Stimulated activated naive CD8-positive, alpha-beta T cell treated with anti-CD3 and anti-CD28 coated beads, Interleukin-15, Interleukin-2, amounts not matched to agents 100 ng/mL and 50 ng/mL, for 24 hours (primary cell): Measurements from ENCODE around the gene CLCN5.

Experiments
- H3K27ac Mint-ChIP-seq: one replicate; pipeline ENCODE4 v1.8.0; 2021; ENCODE audit warnings: mild to moderate bottlenecking, mixed read lengths
- H3K27me3 Mint-ChIP-seq: one replicate; pipeline ENCODE4 v1.8.0; 2021; ENCODE audit warnings: mixed read lengths
- H3K36me3 Mint-ChIP-seq: one replicate; pipeline ENCODE4 v1.8.0; 2021; ENCODE audit warnings: low read depth, mixed read lengths
- H3K4me1 Mint-ChIP-seq: one replicate; pipeline ENCODE4 v1.8.0; 2021; ENCODE audit warnings: low read depth, mixed read lengths
- H3K4me3 Mint-ChIP-seq: one replicate; pipeline ENCODE4 v1.8.0; 2021; ENCODE audit warnings: mild to moderate bottlenecking, mixed read lengths
- H3K9me3 Mint-ChIP-seq: one replicate; pipeline ENCODE4 v1.8.0; 2021; ENCODE audit warnings: mixed read lengths

Gene CLCN5

GRCh38 chrX:49960061-49960460 is 37.7 kb downstream of the CLCN5 start:
- H3K4me1 Mint-ChIP-seq, result peaks cover 3% of the 10 kb centered on the region
- no peak overlapping the region for H3K27ac Mint-ChIP-seq

GRCh38 chrX:49970674-49971073 is 48.3 kb downstream of the CLCN5 start:
- Mint-ChIP-seq H3K4me1 (no peaks in the 10 kb centered on the region), H3K27ac (no peak overlapping the region), H3K9me3 (no peaks in the 10 kb centered on the region), H3K27me3 (no peaks in the 10 kb centered on the region), H3K4me3 (no peak overlapping the region), H3K36me3 (peaks cover 7% of the 10 kb centered on the region)

More at GRCh38 chrX:49960061-49960460, 37.7 kb downstream of the CLCN5 start:
- Mint-ChIP-seq H3K9me3 (no peaks in the 10 kb centered on the region), H3K4me3 (no peak overlapping the region), H3K27me3 (no peaks in the 10 kb centered on the region), H3K36me3 (no peaks in the 10 kb centered on the region)

- Mint-ChIP-seq H3K27me3 (no peaks in the 10 kb centered on the region), H3K36me3 (peaks cover 7% of the 10 kb centered on the region), H3K4me1 (no peaks in the 10 kb centered on the region), H3K9me3 (no peaks in the 10 kb centered on the region), H3K4me3 (no peak overlapping the region), H3K27ac (no peak overlapping the region)
Measured at GRCh38 chrX:49972328-49972860, 50.0 kb downstream of the CLCN5 start.

DNA sequence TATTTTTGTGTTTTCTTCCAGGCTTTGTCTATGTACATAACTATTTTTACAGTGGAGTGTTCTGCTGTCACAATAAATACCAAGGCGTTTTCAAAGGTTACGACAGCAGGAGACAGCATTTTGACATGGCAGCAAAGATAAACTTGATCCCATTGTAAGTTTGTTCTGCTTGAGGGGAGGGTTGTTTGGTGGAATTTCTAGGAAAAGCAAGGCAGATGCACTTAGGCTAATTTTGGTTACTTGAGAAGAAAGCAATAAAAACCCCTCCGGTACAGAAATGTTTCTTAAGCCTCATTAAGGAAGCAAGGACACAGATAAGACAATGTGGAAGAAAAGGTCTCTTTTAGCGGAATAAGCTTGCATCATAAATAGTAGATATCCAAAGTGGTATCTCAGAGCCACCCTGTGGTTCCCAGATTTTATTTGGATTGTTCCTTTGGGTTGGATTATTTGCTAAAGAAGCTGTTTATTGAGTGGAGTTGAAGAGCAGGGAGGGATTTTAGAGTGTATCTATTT is 54.3 kb downstream of the CLCN5 start:
- Mint-ChIP-seq H3K4me3 (no peak overlapping the region), H3K9me3 (no peaks in the 10 kb centered on the region)

DNA sequence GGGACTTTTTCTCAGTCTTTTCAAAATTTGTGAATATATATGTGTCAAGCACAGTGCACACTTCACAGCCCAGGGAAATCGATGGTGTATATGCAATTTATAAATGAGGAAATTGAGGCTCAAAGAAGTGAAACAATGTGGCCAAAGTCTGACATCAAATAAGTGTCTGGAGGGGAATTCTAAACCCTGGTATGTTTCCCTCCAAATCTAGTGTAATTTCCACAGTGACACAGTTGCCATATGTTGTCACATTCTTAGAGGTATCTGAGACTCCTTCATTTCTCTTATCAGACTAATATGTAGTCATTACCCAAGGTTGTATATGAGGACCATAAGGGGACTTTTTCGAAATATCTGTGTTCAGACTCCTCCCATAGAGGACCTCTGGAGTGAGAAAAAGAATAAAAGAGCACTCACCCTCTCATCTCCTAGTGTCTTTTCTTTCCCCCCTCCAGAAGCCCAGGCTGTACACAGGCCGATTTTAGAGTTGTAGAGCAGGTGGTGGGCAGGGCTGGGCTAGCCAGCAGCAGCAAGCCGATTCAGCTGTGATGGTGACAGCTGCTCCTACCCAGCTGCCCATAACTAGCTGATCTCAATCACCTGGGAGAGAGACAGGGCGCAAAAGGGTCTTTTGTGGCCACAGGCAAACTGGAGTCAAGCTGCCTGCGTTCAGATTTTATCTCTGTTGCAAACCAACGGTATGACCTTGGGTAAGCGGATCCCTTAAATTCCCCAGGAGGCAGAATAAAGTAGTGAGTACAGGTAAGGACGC is 55.1 kb downstream of the CLCN5 start:
- Mint-ChIP-seq H3K4me1 (no peaks in the 10 kb centered on the region), H3K36me3 (peaks cover 7% of the 10 kb centered on the region), H3K27me3 (no peaks in the 10 kb centered on the region), H3K27ac (no peak overlapping the region), H3K9me3 (no peaks in the 10 kb centered on the region), H3K4me3 (no peak overlapping the region)

More for the DNA sequence above, 54.3 kb downstream of the CLCN5 start:
- Mint-ChIP-seq H3K27me3 (no peaks in the 10 kb centered on the region), H3K27ac (no peak overlapping the region), H3K36me3 (peaks cover 7% of the 10 kb centered on the region), H3K4me1 (no peaks in the 10 kb centered on the region)

DNA sequence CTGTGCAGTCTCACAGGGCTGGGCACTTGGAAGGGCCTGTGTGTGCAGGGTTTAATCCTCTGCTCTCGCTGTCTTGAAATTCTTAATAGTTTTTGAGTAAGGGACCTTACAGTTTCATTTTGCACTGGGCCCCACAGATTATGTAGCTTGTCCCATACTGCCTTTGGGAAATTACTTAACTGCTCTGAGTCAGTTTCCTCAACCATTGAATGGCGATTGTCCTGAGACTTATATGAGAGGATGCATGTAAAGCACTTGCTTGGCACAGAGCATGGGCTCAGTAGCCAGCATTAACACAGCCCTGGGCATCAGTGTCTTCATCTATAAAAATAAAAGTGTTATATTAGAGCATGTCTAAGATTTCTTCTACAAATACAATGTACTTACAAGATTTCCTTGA is 55.8 kb downstream of the CLCN5 start:
- Mint-ChIP-seq H3K9me3 (no peaks in the 10 kb centered on the region), H3K27me3 (no peaks in the 10 kb centered on the region), H3K4me3 (no peak overlapping the region), H3K4me1 (no peaks in the 10 kb centered on the region), H3K27ac (no peak overlapping the region), H3K36me3 (peaks cover 7% of the 10 kb centered on the region)

DNA sequence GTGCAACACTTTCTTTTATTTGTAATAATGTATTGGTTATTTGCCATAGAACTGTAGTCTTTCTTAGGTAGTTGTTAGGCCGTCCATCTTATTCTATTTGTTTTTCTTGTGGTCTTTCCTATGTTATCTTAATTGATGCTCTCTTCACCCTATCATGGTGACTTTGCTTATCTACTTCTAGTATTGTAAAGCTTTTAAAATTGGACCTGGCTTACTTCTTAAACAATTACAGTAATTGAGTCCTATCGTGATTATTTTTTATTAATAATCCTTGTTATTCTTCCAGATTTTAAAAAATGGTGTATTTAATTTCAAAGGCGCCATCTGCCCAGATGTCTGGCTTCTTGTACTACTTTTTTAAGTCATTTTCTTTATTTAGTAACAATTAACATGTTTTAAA is 63.7 kb downstream of the CLCN5 start:
- Mint-ChIP-seq H3K27ac (no peak overlapping the region), H3K36me3 (no peaks in the 10 kb centered on the region), H3K4me3 (no peak overlapping the region), H3K4me1 (no peaks in the 10 kb centered on the region), H3K27me3 (no peaks in the 10 kb centered on the region), H3K9me3 (no peaks in the 10 kb centered on the region)

DNA sequence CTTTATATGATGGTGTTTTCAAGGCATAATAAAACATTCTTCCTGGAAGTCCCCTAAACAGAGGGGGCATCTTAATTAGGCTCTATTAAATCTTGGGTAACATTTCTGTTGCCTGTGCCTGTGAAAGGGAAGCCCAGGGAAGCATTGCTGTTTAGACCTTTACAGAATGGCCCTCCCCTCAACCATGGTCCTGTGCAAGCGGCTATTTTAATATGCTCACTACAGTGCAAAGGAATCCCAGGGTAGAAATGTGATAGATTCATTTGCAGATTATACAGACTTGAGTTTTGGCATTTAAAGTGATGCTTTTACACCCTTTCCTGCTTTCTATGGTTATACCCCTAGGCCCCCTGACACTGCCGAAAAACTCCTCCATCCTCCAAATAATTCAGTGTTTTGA is 65.3 kb downstream of the CLCN5 start:
- Mint-ChIP-seq H3K36me3 (no peaks in the 10 kb centered on the region), H3K4me1 (no peaks in the 10 kb centered on the region), H3K9me3 (no peaks in the 10 kb centered on the region), H3K27me3 (no peaks in the 10 kb centered on the region), H3K4me3 (no peak overlapping the region), H3K27ac (no peak overlapping the region)

GRCh38 chrX:49988143-49988542 is 65.7 kb downstream of the CLCN5 start:
- H3K4me1 Mint-ChIP-seq, result no peaks in the 10 kb centered on the region
- no peaks in the 10 kb centered on the region for H3K9me3 Mint-ChIP-seq
- no peak overlapping the region for H3K27ac Mint-ChIP-seq
- no peak overlapping the region for H3K4me3 Mint-ChIP-seq
- no peaks in the 10 kb centered on the region for H3K36me3 Mint-ChIP-seq
- H3K27me3 Mint-ChIP-seq, result no peaks in the 10 kb centered on the region

GRCh38 chrX:49991758-49992157 is 69.4 kb downstream of the CLCN5 start:
- Mint-ChIP-seq H3K27ac (no peak overlapping the region), H3K27me3 (no peaks in the 10 kb centered on the region), H3K9me3 (no peaks in the 10 kb centered on the region), H3K36me3 (no peaks in the 10 kb centered on the region), H3K4me3 (no peak overlapping the region), H3K4me1 (no peaks in the 10 kb centered on the region)

DNA sequence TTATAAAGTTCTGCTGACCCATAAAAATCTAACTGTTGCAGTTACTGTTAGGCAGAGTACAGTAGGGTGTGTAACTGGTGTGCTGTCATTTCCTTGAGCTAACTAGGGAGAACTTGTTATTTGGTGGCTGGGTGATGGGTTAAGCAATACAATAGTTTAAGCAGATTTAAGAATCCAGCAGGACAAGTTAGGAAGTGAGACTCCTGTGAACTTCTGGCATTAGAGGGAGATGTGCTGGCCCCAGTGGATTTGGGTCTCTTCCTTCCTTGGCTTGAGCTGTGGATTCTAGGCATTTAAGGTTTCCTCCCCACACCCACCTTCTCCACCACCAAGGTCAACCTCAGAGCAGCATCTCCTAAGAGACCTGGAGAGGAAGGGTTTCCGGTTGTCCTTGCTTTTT is 70.5 kb downstream of the CLCN5 start:
- Mint-ChIP-seq H3K4me3 (no peak overlapping the region), H3K27me3 (no peaks in the 10 kb centered on the region), H3K9me3 (no peaks in the 10 kb centered on the region), H3K36me3 (no peaks in the 10 kb centered on the region), H3K27ac (no peak overlapping the region), H3K4me1 (no peaks in the 10 kb centered on the region)

DNA sequence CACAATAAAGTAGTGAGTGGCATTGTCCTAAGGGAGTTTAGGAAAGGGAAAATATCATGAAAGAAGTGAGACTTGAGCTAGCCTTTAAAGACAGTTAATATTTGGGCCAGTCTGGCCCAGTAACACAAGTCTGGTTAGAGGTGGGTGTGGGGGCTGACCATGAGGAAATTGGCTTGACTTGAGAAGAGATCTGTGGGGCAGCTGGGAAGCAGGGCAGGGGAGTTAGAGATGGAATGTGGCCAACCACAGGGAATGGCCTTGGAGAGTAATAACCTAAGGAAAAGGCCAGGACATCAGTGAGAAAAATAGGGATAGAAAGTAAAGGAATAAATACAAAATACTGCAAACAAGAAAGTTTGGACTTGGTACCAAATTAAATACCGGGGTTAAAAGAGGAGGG is 71.3 kb downstream of the CLCN5 start:
- H3K27ac Mint-ChIP-seq, result no peak overlapping the region
- no peaks in the 10 kb centered on the region for H3K36me3 Mint-ChIP-seq
- no peaks in the 10 kb centered on the region for H3K9me3 Mint-ChIP-seq
- H3K4me1 Mint-ChIP-seq, result no peaks in the 10 kb centered on the region
- H3K27me3 Mint-ChIP-seq, result no peaks in the 10 kb centered on the region
- H3K4me3 Mint-ChIP-seq, result no peak overlapping the region

GRCh38 chrX:49995107-49995731 is 72.8 kb downstream of the CLCN5 start:
- Mint-ChIP-seq H3K4me3 (no peak overlapping the region), H3K27me3 (no peaks in the 10 kb centered on the region), H3K36me3 (no peaks in the 10 kb centered on the region), H3K4me1 (no peaks in the 10 kb centered on the region), H3K9me3 (no peaks in the 10 kb centered on the region), H3K27ac (no peak overlapping the region)

DNA sequence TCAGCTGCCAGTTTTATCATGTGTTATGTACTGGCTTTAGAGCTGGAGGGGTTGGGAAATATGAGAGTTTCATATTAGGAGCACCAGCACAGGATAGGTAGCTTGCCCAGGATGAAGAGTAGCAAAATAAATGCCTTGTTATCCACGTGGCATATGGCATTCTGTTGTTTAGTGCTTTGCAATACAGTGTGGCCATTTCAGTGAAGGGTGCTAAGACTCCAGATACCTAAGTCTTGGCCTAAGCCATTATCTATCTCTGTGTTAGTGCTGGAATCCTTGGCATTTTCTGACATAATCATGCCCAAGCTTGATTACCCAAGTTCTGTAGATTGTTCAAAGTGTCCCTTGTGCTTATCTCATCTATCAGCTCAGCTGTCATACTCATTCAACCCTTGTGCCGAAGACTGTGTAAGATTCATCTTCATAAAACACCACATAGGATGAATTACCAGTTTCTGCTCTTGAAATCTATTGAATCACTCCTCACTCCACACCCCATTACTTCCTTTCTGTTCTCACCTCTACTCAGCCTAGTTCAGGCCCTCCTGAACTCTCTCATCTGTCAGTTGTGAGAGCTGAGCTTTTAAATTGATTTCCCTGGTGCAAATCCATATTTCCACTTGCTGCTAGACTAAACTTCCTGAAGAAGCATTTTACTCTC is 73.5 kb downstream of the CLCN5 start:
- H3K9me3 Mint-ChIP-seq, result no peaks in the 10 kb centered on the region
- H3K4me1 Mint-ChIP-seq, result no peaks in the 10 kb centered on the region
- H3K27ac Mint-ChIP-seq, result no peak overlapping the region
- no peaks in the 10 kb centered on the region for H3K36me3 Mint-ChIP-seq
- no peaks in the 10 kb centered on the region for H3K27me3 Mint-ChIP-seq
- no peak overlapping the region for H3K4me3 Mint-ChIP-seq

GRCh38 chrX:49996474-49996873 is 74.1 kb downstream of the CLCN5 start:
- Mint-ChIP-seq H3K4me3 (no peak overlapping the region), H3K27me3 (no peaks in the 10 kb centered on the region), H3K27ac (no peak overlapping the region), H3K36me3 (no peaks in the 10 kb centered on the region), H3K4me1 (no peaks in the 10 kb centered on the region), H3K9me3 (no peaks in the 10 kb centered on the region)
